GM18870 (cell line): Measurements from ENCODE around the gene COL25A1.
"Not testable (repeated sequence)": the region's sequence is repeated elsewhere in the genome, so short reads cannot be mapped to it uniquely, and the experiment has no call there.

Experiments
- ATAC-seq: cut with Tn5 transposase; IDR thresholded peaks from one replicate; pipeline ENCODE4 v1.9.1; 2021; ENCODE audit warnings: moderate library complexity; ENCODE audit not compliant: unreplicated experiment

COL25A1 gene

DNA sequence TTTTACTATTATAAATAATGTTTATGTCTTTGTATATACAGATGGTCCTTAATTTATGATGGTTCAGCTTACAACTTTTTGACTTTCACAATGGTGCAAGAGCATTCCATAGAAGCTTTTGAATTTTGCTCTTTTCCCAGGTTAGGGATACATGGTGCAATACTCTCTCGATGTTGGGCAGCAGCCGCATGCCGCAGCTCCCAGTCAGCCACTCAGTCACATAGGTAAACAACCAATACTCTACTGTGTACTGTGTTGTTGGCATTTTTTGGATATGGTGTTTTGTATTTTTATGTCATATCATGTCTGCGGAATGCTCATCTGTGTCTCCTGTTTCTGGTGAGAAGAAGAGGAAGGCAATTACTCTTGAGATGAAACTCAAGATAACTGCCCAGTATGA is 281.6 kb downstream of the COL25A1 start:
- no peak for ATAC-seq

DNA sequence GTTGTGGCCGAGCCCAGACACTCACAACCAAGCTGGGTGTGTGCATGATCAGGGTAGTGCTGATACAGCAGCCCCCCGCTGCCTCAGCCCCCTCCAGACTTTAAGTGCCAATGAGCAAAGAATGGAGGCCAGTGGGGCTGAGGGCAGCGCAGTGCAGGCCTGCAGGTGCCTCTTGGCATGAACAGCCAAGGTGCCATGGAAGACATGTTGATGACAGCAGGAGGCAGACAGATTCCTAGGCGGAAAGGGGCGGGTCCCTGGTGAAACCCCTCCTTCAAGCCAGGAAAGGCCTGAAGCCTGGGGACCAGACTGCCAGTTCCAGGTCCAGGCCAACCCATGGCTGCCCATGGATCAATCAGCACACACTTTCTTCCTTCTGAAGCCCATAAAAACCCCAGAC is 286.3 kb downstream of the COL25A1 start:
- ATAC-seq: no peak

DNA sequence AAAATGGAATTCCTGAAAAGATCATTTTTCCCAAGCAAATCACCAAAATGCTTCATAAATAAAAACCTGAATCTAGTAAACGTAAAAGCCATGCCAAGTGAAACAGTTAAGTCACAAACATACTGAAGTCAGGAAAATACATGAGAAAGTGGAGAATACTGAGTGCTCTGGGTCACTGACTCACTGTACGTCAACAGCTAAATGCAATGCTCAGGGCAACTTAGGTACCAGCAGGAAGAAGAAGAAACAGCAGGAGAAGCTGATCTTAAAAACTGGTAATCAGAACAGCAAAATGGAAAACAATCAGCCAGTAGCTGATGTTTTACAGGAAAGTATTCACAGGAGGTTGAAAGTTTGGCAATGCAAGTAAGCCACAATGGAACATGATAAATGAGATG is 287.0 kb downstream of the COL25A1 start:
- ATAC-seq: no peak

DNA sequence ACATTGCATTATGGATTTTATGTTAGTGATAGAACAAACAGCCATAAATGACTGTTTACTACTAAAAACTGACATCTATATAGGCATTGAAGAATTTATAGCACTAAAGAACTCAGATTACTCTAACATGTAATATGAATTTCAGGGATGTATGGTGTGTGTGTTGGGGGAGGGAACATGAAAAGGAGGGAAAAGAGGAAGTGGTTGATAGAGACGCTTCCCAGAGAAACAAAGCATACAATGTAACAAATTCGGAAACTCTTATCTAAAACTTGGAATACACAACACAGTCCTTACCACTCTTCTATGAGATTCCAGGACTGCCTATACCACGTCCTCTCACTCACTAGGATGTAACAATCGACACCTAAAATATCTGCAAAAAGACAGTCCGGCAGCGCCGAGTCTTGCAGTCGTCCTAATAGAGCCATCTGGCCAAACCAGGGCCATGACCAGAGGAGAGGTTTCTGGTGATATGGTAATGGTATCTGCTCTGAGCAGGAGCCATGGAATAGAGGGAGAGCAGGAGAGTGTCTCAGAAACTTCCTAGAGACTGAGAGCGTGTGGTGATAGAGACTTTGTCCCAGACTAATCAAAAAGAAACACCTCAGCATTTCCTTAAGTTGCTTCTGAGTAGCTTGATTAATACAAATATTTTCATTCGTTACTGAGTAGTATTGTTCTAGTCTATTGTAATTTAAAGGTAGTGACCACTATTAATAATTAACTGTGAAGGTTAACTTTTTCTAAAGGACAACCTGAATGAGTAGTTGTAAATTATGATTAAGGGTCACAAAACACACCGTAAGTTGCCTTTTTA is 287.7 kb downstream of the COL25A1 start:
- no peak for ATAC-seq

DNA sequence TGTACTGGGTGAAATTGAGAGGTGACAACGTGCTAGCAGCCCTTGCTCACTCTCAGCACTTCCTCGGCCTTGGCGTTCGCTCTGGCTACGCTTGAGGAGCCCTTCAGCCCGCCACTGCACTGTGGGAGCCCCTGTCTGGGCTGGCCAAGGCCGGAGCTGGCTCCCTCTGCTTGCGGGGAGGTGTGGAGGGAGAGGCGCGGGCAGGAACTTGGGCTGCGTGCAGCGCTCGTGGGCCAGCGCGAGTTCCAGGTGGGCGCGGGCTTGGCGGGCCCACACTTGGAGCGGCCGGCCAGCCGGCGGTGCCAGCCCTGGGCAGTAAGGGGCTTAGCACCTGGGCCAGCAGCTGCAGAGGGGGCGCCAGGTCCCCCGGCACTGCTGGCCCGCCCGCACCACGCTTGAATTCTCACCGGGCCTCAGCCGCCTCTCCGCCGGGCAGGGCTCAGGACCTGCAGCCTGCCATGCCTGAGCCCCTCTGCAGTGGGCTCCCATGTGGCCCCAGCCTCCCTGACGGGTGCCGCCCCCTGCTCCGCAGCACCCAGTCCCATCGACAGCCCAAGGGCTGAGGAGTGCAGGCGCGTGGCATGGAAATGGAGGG is 290.1 kb downstream of the COL25A1 start:
- ATAC-seq: no peak

DNA sequence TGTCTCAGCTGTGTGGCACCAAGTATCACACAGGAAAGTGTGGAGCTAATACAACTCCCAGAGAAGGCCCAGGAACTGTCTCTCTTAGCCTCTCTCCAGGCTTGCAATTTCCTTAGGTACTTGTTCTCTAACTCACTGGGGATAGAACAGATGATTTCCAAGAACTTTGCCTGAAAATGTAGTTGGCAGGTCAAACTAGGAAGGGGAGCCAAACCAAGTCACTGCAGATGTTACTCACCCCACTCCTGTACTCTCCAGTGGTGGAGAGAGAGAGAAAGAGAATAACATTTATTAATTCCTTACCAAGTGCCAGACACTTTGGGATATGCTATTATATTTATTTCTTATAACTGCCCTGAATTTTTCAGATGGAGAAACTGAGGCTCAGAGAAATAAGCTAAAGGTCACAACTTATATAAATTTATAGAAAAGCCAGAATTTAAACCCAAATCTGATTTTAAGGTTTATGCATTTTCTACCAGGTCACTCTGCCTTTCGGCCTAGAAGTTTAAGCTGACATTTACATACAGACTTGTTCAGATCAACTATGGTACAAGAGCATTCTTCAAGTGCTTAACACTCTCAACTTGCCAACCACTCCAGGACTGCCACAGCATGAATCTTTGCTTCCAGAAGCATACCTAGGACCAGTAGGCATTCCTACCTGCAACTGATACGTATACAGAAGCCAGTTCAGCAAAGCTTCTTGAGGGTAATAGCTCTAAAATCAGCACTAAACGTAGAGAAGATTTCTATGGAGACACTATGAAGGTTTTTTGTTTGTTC is 291.0 kb downstream of the COL25A1 start:
- ATAC-seq: no peak

DNA sequence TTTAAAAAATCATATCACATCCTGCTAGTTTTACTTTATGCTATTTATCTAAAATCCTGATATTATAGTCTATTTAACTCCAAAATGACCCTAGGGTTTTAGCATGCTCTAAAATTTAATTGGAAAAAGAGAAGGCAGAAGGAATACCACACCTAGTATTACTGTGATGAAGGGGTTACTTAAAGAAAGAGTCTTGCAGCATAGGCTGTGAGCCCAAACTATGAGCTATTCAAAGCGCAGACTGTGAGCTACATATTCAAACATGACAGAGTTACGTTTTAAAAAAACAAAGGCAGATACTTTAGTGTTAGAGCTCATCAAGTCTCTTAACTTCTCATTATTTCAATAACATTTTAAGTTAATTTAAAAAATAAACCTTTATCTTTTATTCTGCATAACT is 291.9 kb downstream of the COL25A1 start:
- no peak for ATAC-seq

DNA sequence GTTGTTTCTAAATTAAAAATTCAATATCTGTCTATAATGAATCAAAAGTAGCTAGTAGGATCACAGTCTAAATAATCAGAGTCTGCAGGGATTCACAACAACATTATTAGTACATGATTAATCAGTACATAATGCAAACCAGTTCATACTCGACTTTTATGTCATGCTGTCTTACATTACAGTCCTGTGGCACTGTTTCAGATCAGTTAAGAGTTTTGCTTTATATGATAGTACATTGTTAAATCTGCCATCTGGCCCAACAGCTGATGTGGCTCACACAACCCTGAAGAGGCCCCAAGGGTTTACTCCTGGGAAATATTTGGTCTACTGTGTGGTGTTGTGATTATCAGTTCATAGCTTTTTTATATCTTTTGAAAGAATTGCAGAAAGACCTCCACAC is 292.5 kb downstream of the COL25A1 start:
- ATAC-seq: no peak

DNA sequence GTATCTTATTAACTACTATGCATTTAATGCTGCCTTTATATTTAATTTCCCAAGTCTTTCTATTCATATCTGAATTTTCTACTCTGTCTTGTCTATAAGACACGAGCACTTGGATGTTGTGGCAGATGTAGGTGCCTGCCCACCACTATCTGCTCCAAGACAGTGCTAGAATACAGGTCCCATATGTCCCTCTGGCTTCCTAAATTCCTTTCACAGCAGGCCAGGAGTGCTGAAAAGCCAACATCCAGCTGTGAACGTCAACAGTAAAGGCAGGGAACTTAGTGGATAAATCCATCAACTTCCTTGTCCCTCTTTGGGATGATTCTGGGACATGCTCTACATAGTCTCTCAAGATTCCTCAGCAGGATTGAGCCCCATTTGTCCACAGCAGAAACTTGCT is 294.5 kb downstream of the COL25A1 start:
- no peak for ATAC-seq

DNA sequence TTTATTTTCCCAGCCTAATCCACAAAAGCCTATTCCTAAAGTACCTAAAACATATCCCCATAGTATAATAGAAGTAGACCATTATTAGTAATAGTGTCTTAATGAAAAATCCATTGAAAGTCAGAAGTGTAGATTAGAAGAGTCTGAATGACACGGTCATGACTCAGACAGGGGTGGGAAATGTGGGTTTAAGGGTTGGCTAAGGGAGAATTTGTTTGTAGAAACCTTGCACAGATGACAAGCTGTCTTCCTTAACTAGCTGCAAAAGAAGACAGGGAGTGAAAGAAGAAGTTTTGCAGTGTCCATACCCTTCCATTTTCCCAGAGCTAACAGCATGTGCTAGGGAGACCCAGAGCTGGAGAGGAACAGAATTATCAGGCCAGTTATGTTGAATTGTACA is 296.9 kb downstream of the COL25A1 start:
- no peak for ATAC-seq

DNA sequence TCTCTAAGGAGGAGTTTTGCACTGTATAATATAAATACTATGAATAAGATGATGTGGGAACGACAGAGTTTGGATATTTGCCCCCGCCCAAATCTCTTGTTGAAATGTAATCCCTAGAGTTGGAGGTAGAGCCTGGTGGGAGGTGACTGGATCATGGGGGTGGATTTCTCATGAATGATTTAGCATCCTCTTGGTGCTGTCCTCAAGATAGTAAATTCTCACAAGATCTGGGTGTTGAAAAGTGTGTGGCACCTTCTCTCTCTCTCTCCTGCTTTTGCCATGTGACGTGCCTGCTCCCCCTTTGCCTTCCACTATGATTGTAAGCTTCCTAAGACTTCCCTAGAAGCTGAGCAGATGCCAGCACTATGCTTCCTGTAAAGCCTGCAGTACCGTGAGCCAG is 298.0 kb downstream of the COL25A1 start:
- ATAC-seq: no peak

DNA sequence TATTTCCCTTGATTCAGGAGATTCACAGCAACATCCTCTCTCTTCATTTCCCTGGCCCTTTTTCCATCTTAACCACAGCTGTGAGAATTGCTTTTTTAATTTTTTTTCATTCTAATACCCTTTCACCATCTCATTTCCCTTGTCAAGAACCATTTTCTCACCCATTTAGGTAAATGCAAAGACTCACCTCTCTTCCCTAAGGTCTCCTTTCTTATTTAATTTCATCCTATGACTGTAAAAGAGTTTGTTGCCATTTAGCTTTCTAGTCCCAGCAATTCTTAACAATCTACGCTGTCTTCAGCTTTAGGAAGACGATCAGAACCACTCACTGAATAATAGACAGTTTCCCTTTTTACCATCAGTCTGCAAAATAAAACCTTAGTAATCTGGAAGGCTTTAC is 298.5 kb downstream of the COL25A1 start:
- no peak for ATAC-seq

DNA sequence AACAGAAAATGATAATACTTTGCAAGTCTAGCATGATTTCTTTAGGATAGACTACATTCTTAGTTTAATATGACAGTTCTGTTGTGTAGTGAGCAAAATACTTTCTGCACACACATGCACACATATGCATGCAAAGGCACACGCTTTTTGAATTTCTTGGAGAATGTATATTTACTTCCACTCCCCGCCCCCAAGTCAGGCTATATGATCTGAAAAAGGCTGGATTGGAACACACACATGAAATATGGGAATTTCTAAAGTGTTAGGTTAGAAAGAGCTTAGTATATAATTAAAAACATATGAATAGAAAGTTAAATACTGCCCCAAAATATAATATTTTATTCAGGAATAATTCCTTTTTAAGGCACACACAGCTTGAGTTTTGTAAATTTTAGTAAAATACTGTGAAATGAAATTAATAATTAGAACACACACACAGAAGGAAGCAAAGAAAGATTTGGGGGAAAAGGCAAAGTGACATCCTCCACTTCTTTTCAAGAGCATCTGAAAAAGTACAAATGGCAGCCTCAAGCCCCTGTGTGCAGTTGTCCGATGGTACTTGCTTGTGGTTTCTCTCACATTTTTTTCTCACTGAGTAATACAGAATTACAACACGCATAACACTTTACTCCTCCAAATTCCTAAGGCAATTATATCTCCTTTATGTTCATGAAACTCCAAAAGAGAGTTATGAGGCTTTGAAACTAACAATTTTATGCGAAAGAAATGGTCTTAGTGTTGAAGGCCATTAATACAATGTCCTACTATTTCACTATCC is 310.7 kb downstream of the COL25A1 start:
- no peak for ATAC-seq

DNA sequence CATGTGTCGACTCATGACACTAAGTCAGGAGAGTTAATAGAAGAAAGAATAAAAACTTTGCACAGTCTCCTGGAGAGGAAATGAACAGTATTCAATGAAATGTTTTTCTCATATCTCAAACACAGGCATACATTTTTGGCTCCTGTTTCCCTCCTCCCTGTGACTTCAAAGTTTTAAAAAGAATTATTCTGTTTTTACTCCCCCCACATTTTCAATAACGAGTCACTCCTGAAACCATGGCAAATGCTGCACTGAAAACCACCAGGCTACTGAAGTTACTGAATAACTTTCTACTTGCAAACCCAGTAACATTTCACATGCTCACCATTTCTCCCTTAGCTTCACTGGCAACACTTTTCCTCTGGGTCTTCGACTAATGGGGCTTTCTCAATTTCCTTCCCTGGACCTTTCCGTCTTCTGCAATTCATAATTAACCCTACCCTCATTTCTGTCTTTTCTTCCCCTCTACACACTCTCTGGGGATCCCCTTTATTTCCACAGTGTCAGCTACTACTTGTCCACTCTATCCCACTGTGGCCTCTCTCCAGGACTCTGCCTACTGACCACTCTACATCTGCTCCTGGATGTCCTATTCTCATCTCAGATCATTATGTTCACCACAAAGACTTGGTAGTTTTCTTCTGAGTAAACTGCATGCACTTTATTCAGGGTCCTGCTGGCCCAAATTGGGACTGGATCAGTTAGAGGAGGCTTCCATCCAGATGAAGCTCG is 313.8 kb downstream of the COL25A1 start:
- ATAC-seq: peak; percentile 87

DNA sequence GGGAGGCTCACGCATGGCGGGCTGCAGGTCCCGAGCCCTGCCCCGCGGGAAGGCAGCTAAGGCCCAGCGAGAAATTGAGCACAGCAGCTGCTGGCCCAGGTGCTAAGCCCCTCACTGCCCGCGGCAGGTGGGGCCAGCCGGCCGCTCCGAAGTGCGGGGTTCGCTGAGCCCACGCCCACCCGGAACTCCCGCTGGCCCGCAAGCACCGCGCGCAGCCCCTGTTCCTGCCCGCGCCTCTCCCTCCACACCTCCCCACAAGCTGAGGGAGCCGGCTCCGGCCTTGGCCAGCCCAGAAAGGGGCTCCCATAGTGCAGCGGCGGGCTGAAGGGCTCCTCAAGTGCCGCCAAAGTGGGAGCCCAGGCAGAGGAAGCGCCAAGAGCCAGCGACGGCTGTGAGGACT is 318.0 kb downstream of the COL25A1 start:
- ATAC-seq: not testable (repeated sequence)

DNA sequence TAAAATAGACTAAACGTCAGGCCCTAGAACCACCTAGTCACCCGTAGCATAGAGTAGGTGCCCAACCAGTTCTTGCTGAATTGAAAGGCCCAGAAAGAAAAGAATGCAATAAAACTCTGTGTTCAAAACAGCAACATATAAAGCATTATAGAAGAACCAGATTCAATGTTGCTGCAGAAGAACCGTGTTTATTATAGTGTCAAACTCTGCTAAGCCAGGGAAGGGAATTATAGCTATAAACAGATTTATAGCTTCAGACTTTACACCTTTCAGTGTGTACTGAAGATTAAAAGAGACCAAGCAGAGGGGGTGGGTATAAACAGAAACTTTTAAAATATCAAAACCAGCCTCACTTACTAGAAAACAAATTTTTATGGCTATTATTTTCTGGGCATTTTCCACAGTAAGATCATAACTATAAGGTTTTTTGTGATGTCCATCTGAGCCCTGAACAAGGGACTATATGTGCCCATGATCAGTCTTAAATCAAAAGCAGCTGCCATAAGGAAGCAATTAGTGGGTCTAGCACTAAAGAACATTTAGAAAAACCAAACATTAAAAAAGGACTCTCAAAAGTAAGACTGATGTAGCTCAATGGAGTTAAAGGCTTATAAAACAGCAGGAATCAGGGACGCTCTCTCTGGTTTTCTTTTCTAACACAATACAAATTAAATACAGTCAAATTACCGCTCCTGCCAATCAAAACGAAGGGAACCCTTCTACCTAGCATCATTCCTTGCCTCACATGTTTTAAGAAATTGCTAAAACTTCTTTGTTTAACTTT is 319.9 kb downstream of the COL25A1 start:
- ATAC-seq: no peak

DNA sequence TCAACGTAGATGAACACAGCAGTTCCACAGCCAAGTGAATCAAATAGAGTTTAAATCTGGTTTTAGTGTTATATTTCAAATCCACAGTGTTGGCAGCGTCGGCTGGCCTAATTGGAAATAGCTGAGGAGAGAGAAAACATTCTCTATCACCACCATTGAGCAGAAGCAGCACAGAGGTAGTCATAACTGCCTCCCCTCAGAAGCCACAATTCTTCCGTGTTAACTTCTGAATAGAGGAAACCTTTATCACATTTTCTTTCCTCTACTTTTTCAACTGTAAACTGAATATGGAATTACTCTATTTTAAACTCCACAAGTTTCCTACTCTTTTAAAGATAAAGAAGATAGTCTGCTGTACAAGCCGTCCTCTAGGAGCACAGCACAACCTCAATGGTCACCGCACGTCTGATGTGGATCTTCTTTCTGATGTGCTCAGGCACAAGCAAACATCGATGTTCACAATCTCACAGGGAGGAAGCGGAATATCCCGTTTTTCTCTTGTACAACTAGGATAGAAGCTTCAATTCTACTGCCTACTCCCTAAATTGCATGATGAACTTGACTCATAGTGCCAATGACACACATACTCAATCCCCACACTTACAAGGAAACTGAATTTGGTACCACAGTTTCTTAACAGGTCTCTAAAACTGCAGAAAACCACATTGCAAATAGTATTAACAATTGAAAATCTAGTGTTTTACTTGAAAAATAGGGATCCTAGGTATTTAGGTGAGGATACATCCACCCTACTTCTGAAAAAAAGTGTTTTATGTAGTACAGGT is 321.8 kb downstream of the COL25A1 start:
- no peak for ATAC-seq

DNA sequence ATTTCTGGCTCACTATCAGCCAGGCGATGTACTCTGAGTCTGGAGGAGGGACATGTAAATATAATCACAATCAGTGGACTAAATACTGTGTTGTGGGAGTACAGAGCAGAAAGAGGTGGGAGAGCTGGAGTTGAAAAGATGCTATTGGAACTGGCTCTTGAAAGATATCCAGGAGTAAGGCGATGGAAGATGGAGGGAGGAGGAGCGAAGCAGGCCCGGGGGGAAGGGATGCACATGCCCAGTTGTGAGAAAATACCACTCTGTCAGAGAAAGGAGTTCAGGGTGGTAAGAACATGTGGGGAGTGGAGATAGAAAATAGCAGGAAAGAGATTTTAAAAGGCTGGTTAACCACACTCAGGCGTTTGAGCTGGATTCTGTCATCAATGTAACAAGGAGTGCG is 322.7 kb downstream of the COL25A1 start:
- no peak for ATAC-seq

DNA sequence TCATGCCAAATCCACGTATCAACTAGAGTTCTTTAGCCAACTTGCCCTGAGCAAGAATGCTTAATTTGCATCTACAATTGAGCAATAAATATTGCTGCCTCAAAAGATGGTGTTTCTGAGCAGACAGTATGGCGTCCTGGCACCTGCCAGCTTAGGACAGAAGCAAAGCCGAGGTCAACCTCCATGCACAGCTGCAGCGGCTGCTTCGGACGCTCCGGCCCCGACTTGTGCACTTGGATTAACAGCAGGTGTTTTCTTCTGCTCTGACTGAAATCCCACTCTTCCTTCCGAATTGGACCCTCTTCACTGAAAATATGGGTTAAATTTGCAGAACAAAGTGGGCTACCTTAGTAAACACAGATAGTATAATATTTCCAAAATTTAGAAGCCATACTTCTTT is 324.4 kb downstream of the COL25A1 start:
- no peak for ATAC-seq
